Left lung (tissue), 10 donors: ENCODE results near the gene ILF2. TPM values are rescaled to one million over a fixed set of nuclear protein-coding genes. Genes with fewer than 3 reads are reported as not detected.

Experiments used
- ATAC-seq: fragments of 200-7000 bp; cut with Tn5 transposase; one replicate; pipeline ENCODE4 v1.9.1; 2020; ENCODE audit warnings: moderate library complexity
- DNase-seq, 4 donors: peaks; one replicate each; pipeline ENCODE4 v3.0.0-alpha.2; 2013 to 2020
- H3K27ac ChIP-seq, 2 donors: fragments of 200-600 bp; sonication (generic) in 1 of 2; one replicate each; pipeline versions ENCODE4 v1.5.0 to v1.8.0; 2020 to 2021
- H3K27me3 ChIP-seq, 2 donors: fragments of 200-600 bp; sonication (generic) in 1 of 2; one replicate each; pipeline versions ENCODE4 v1.5.0 to v1.8.0; 2020 to 2021
- H3K36me3 ChIP-seq, 2 donors: fragments of 200-600 bp; sonication (generic) in 1 of 2; one replicate each; pipeline versions ENCODE4 v1.5.0 to v1.8.0; 2020 to 2021
- H3K4me1 ChIP-seq, 2 donors: fragments of 200-600 bp; one replicate each; pipeline ENCODE4 v1.8.0; 2021
- H3K4me3 ChIP-seq, 2 donors: fragments of 200-600 bp; sonication (generic) in 1 of 2; one replicate each; pipeline versions ENCODE4 v1.5.0 to v1.8.0; 2020 to 2021; ENCODE audit warnings: mild to moderate bottlenecking in 1 of 2
- H3K9me3 ChIP-seq, 2 donors: fragments of 200-600 bp; sonication (generic) in 1 of 2; one replicate each; pipeline versions ENCODE4 v1.5.0 to v1.8.0; 2020 to 2021
- CTCF ChIP-seq, 2 donors: fragments of 200-600 bp; sonication (generic) in 1 of 2; IDR thresholded peaks; one replicate each; pipeline versions ENCODE4 v1.5.0 to v1.8.0; 2021; ENCODE audit warnings: antibody characterized with exemption in 2 of 2
- intact Hi-C, 2 donors: fragments of 100-400 bp; cut with DNase I; formaldehyde crosslinking; loops; one replicate each; pipeline versions ENCODE4 v1.11.2 to v1.14.2; 2022
- polyA plus RNA-seq, 6 donors: library from polyadenylated mRNA; unstranded; fragments of 120-200 nt; gene quantifications; one replicate each; pipeline ENCODE4 v1.2.1, GENCODE V29; 2013; ENCODE audit not compliant: insufficient read length in 6 of 6
- total RNA-seq, 2 donors: library from RNA; stranded (reverse); fragmentation: NEBNext Ultra II Directional; extraction: Animal tissue kit (Norgen Biotek cat#: 25700); gene quantifications; one replicate each; pipeline ENCODE4 v1.2.1, GENCODE V29; 2021
- donor health status: DM: no; HTN: yes; CAD: no.
- donor health status: DM: no; HTN: no; CAD: no.

ILF2 gene
- total and polyA plus RNA-seq, 8 donors: 104 to 295 (median 252) TPM

- Histone ChIP-seq H3K4me1 (peaks cover 0 to 32% of the 10 kb centered on the region in 2 donors), H3K27me3 (no peaks in the 10 kb centered on the region), H3K4me3 (no peak overlapping the region), H3K36me3 (peaks cover 0 to 34% of the 10 kb centered on the region in 2 donors), H3K9me3 (no peaks in the 10 kb centered on the region), H3K27ac (no peak overlapping the region)
- no peak for TF ChIP-seq CTCF (IDR thresholded peaks at IDR 0.05)
- intact Hi-C loops: no loop called here
- DNase-seq (no peak), ATAC-seq (no peak)
Measured at GRCh38 chr1:153649137-153649862, 21.5 kb downstream of the ILF2 start.

DNA sequence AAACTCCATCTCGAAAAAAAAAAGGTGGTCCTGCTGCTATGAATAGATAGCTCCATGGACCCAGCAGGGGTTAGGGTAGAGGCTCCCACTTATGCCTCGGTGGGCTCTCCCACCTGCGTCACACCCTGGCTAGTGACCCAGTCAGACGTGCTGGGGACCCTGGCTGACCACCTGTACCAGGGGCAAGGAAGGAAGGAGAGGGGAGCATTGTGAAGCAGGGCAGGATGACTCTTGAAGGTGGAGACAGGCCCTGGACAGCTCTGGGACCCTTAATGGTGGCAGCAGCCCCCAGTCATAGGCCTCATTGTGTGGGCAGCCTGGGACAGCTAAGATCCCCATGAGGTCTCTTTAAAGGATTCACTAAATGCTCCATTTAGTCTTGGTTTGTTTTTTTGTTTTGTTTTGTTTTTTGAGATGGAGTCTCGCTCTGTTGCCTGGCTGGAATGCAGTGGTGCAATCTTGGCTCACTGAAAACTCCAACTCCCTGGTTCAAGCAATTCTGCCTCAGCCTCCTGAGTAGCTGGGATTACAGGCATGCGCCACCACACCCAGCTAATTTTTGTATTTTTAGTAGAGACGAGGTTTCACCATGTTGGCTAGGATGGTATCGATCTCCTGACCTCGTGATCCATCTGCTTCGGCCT, 22.7 kb downstream of the ILF2 start:
- no peak for DNase-seq
- intact Hi-C loops: no loop called here
- no peak for ATAC-seq
- Histone ChIP-seq H3K9me3 (no peaks in the 10 kb centered on the region), H3K27me3 (no peaks in the 10 kb centered on the region), H3K27ac (no peak overlapping the region), H3K4me3 (no peak overlapping the region), H3K4me1 (peaks cover 0 to 40% of the 10 kb centered on the region in 2 donors), H3K36me3 (peaks cover 0 to 46% of the 10 kb centered on the region in 2 donors)
- TF ChIP-seq CTCF (IDR thresholded peaks at IDR 0.05): no peak

GRCh38 chr1:153647346-153647714, 23.5 kb downstream of the ILF2 start:
- H3K27me3 ChIP-seq: no peaks in the 10 kb centered on the region
- no peak overlapping the region for H3K4me3 ChIP-seq
- H3K9me3 ChIP-seq: no peaks in the 10 kb centered on the region
- TF ChIP-seq CTCF (IDR thresholded peaks at IDR 0.05): no peak
- DNase-seq: no peak
- intact Hi-C loops: no loop called here
- peak overlapping the region in 1 of 2 donors; percentile 65 for H3K27ac ChIP-seq
- peaks cover 0 to 54% of the 10 kb centered on the region in 2 donors for H3K36me3 ChIP-seq
- no peak for ATAC-seq
- peaks cover 0 to 40% of the 10 kb centered on the region in 2 donors for H3K4me1 ChIP-seq

GRCh38 chr1:153646672-153647345, 24.0 kb downstream of the ILF2 start:
- intact Hi-C loops: no loop called here
- ATAC-seq: peak; percentile 66

More at GRCh38 chr1:153646672-153647345, 24.0 kb downstream of the ILF2 start:
- H3K9me3 ChIP-seq: no peaks in the 10 kb centered on the region
- H3K36me3 ChIP-seq: peaks cover 0 to 59% of the 10 kb centered on the region in 2 donors
- no peak overlapping the region for H3K4me3 ChIP-seq
- no peaks in the 10 kb centered on the region for H3K27me3 ChIP-seq
- TF ChIP-seq CTCF (IDR thresholded peaks at IDR 0.05): no peak
- no peak for DNase-seq
- peak overlapping the region in 1 of 2 donors; percentile 65 for H3K27ac ChIP-seq
- H3K4me1 ChIP-seq: peaks cover 0 to 41% of the 10 kb centered on the region in 2 donors
